Subcutaneous adipose tissue (tissue), 4 donors: ENCODE results near the gene MYO16. TPM values are rescaled to one million over a fixed set of nuclear protein-coding genes. Genes with fewer than 3 reads are reported as not detected.

ENCODE experiments used
- CTCF ChIP-seq: fragments of 450-650 bp; IDR thresholded peaks from one replicate; pipeline ENCODE4 v1.5.1; 2016; ENCODE audit warnings: low read depth, mild to moderate bottlenecking, control low read depth, antibody characterized with exemption, moderate library complexity
- total RNA-seq, 4 donors: library from RNA; depleted of rRNA; stranded (reverse); fragments of >200 nt; gene quantifications; one replicate each; pipeline ENCODE4 v1.1.0, GENCODE V29; 2016

The MYO16 gene
- total RNA-seq, 4 donors from 2014 or later, result 0.44 to 1.1 (median 0.58) TPM

- no peak for TF ChIP-seq CTCF
Observed at GRCh38 chr13:108676620-108677019, 47.2 kb downstream of the MYO16 start.

GRCh38 chr13:108677806-108678205 lies 48.4 kb downstream of the MYO16 start:
- no peak for TF ChIP-seq CTCF

- no peak for TF ChIP-seq CTCF
Observed at GRCh38 chr13:108680011-108680410, 50.6 kb downstream of the MYO16 start.

GRCh38 chr13:108681986-108682575 lies 52.7 kb downstream of the MYO16 start:
- no peak for TF ChIP-seq CTCF

GRCh38 chr13:108682714-108683113 lies 53.3 kb downstream of the MYO16 start:
- no peak for TF ChIP-seq CTCF

- TF ChIP-seq CTCF, result no peak
Observed at GRCh38 chr13:108686027-108686426, 56.6 kb downstream of the MYO16 start.

- TF ChIP-seq CTCF, result no peak
Observed at GRCh38 chr13:108690726-108691125, 61.3 kb downstream of the MYO16 start.
